Ureter (tissue), 1 donor: ENCODE measurements around the gene ASAP2. TPM values are rescaled to one million over a fixed set of nuclear protein-coding genes. Genes with fewer than 3 reads are reported as not detected.
"Not testable (repeated sequence)": the region's sequence is repeated elsewhere in the genome, so short reads cannot be mapped to it uniquely, and the experiment has no call there.

Experiments used
- DNase-seq: peaks from one replicate; pipeline ENCODE4 v3.0.0-alpha.2; 2020; ENCODE audit warnings: low spot score
- total RNA-seq: library from RNA; stranded (reverse); gene quantifications from one replicate; pipeline ENCODE4 v1.2.4, GENCODE V29; 2023
- donor health status: DM: yes; HTN: yes; CAD: no.

ASAP2 gene
- total RNA-seq, 1 donor from 2014 or later = 42.1 TPM

DNA sequence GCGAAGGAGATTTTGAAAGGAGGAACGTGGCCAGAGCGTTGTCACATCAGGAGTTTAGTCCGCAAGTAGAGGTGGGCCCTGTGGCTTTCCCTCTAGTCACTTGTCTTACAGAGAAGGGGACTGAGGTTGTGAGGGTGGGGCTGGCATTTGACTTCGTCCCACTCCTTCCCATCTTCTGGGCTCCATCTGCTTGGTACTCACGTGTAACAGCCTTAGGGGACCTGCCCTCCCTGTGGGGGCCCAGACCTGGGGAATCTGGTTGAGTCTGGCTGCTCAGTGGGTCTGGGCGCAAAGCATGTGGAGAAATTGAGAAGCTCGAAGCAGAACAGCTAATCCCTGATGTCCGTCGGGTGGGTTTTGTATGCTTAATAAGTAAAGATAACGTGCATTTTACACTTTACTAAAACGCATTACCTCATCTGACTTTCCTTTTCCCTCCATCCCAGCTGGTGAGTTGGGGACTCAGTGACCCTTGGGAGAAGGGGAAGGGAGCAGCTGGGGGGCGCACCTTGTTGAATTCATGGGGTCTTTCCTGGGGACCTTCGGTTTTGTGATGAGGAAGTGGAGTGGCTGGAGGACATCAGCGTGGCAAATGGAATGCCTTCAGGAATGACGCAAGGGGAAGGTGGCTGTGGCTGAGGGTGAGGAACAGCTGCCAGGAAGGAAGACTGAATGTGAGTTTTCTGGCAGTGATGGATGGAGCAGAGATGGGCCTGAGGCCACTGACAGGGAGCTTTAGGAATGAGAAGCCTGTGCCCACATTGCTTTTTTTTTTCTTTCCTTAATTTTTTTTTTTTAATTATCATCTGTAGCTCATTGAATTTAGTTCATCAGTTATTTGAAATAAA, 44.8 kb downstream of the ASAP2 start:
- DNase-seq = no peak

GRCh38 chr2:9252002-9252357, 45.4 kb downstream of the ASAP2 start:
- no peak for DNase-seq

DNA sequence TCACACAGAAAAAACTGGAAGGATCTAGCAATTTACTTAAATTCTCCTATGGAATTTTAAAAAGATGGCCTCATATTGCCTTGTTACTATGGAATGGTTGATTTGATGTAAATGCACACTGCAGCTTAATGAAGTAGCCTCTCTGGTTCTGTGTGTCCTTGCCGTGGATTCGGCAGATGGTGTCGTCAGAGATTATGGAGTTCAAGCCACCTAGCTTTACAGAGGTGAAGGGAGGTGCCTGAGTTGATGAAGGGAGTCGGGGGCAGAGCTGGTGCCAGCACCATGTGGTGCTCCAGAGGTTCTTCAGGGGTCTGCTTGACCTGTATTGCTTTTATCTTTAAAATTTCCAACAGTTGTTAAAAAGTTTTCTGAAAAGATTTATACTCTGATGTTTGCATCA, 48.8 kb downstream of the ASAP2 start:
- DNase-seq = no peak

DNA sequence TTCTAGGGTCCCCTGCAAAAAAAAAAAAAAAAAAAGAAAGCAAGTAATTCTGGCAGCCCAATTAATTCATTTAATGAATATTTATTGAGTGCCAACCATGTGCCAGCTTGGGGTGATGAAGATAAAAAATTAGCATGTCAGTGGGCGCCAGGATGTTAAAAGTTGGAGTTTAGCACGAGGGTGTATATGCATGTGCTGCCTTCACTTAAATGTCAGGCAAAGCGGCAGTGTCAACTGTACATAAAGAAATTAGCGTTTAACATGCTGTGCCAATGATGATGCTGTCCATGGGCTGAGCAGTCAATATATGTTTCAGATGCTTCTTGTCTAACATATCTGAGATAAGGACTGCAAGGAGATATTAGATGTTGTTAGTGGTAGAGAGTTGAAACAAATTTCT, 49.5 kb downstream of the ASAP2 start:
- DNase-seq = no peak

GRCh38 chr2:9256570-9257043, 50.0 kb downstream of the ASAP2 start:
- no peak for DNase-seq

DNA sequence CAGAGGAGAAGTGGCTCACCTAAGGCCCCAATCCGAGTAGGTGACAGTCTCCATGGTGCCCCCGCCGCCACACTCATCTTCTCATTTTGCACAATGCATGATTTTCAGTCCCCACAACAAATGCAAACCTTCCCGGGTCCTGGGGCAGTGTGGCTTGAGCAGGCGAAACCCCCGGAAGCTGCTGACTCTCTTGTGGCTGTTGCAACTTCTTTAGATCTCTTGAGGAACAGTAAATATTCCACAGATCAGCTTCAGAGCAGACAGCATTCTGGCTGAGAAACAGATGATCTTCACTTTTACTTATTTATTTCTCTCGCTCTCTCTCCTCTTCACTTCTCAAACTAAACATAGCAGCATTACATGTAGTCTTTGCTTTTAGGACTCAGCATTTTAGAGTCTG, 51.9 kb downstream of the ASAP2 start:
- DNase-seq = no peak

- DNase-seq = peak; percentile 56
These were observed 52.4 kb downstream of the ASAP2 start for GRCh38 chr2:9258953-9259399.

GRCh38 chr2:9260464-9260918, 53.9 kb downstream of the ASAP2 start:
- no peak for DNase-seq

DNA sequence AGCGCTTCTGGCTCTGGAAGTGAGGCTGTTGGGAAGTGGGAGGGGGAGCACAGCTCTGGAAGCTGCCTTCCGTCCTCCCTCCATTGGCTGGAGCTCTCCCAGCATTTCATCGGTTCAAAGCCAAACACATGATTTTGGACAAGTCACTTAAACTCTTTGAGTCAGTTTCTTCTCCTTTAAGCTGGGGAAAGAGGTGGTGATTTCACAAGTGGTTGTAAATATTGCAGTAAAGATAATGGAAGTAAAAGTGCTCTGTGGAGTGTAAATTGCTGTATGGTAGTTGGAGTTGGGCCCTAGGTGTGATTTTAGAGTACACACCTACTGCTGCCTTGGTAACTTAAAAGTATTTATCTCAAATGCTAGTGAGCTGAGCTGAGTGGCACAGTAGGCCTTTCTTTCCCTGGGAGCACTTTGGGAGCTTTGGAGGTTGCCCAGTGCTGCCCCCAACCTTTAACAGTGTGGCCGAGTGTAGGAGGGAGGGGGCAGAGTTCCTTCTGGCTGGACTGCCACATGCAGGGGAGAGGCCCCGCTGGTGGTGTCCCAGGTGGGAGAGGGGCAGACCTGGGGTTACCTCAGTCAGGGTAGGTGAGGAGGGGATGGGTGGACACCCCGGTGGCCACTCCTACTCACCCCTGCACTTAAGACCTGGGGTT, 54.7 kb downstream of the ASAP2 start:
- no peak for DNase-seq

DNA sequence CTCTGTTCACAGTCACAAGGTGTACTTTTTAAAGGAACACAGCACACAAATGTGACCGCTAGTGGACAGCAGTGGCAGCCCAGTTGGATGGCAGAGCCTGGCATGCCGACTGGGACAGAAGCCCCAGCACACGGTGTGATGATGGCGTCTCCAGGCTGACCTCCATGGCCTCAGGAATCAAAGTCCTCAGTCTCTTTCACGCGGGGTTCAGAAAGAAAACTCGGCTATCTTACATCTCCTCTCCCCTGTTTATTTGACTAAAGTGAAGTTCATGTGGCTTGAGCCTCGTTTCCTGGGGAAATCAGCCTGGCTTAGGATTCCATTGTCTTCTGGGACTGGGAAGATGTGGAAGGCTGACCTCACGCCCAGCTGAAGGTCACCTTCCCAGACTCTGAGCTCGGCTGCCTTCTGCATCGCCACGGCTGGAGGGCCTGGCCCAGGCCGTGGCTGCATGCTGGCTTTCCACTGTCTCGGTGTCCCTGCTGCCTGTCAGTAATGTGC, 56.1 kb downstream of the ASAP2 start:
- DNase-seq = no peak

GRCh38 chr2:9263428-9263827, 56.8 kb downstream of the ASAP2 start:
- no peak for DNase-seq

DNA sequence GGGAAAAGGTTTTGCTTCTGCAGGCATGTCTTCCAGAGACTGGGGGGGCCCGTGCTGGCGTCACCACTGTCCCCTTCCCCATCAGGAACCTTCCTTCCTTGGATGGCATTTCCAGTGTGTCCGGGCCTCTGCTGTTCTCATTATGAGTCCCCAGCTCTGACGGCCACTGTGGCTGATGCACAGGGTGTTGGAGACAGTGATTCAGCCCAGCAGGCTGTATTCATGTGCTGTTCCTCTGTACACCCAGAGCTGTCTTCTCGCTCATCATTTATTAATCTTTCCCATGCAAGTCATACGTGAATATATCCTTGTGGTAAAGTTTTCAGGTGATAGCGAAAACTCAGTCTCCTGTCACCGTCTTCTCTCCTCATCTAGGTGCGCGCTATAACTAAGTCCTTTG, 57.7 kb downstream of the ASAP2 start:
- DNase-seq = no peak

- no peak for DNase-seq
These were observed 60.1 kb downstream of the ASAP2 start for GRCh38 chr2:9266711-9267110.

DNA sequence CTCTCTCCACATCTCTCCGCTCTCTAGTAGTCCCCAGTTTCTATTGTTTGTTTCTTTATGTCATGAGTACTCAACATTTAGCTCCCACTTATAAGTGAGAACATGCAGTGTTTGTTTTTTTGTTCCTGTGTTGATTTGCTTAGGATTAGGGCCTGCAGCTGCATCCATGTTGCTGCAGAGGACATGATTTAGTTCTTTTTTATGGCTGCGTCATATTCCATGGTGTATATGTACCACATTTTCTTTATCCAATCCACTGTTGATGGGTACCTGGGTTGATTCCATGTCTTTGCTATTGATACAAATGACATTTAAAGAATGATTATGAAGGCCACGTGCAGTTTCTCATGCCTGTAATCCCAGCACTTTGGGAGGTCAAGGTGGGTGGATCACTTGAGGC, 60.7 kb downstream of the ASAP2 start:
- not testable (repeated sequence) for DNase-seq

DNA sequence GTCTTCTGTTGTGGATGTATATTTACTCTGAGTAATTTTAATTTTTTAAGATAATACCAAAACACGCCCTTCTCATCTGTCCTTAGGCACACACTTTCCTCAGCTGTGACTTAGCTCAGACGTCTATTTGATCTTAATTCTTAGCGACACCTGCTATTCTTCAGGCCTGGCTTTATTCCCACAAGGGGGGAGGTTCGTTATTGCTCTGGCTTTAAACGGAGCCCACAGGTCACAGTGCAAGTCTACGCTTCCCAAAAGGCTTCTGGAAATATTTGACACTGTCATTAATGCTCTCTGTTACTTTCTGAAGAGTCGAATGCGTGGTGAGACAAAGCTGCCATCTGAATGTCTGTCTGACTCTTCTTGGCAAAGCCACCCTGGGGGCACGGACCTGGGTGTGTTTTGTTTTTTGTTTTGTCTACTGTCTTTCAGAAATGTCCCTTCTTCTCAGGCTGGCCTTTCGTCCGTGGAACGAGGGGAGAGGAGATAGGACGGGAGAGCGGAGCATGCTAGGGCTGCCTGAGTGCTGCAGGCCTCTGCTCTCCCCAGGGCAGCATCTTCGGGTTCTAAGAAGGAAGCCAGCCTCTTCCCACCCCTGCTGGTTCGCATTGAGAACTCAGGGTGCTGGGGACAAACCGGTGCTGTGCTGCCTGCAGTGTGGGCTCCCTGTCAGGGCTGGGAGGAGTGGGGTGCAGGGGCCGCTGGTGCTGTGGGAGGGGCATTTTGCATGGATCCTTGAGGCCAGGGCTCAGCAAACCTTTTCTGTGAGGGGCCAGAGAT, 61.9 kb downstream of the ASAP2 start:
- no peak for DNase-seq

- DNase-seq = no peak
These were observed 62.7 kb downstream of the ASAP2 start for GRCh38 chr2:9269295-9269694.

DNA sequence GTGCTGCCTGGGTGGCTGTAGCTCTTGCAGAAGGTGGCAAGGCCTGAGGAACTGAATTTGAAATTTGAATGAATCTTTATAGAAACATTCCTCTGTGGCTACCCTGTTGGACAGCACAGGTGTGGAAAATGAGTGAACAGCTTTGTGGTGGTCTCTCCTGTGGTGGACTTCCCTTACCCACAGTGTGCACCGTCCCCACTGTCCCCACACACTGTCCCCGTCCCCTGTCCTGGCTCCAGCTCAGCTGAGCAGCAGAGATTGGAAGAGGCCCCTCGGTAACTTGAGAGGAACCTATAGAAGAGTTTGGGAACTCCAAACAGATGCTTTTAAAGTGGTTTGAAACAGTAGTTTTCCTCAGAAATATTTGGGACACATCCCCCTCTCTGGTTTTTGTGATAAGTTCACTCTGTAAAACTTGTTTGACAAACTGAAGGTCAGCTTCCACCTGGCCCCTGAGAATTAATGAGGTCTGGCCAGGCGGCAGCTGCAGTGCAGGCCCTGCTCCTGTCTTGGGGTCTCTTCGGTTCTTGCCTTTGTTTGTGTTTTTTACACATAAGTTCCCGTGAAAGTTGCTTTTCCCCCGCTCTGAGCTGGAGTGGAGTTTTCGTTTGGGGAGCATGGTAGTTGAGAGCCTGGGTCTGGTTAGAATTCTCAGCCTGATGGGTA, 63.2 kb downstream of the ASAP2 start:
- no peak for DNase-seq

- DNase-seq = no peak
These were observed 64.5 kb downstream of the ASAP2 start for GRCh38 chr2:9271091-9271490.

DNA sequence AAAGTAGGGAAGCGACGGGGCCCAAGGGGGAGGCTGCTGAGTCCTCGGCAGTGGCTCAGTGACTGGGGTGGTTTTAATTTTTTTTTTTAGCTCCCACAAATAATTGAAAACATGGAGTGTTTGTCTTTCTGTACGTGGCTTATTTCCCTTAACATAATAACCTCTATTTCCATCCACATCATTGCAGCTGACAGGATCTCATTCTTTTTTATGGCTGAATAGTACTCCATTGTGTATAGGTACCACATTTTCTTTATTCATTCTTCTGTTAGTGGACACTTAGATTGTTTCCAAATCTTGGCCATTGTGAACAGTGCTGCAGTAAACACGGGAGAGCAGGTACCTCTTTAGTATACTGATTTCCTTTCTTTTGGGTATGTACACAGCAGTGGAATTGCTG, 65.1 kb downstream of the ASAP2 start:
- no peak for DNase-seq

DNA sequence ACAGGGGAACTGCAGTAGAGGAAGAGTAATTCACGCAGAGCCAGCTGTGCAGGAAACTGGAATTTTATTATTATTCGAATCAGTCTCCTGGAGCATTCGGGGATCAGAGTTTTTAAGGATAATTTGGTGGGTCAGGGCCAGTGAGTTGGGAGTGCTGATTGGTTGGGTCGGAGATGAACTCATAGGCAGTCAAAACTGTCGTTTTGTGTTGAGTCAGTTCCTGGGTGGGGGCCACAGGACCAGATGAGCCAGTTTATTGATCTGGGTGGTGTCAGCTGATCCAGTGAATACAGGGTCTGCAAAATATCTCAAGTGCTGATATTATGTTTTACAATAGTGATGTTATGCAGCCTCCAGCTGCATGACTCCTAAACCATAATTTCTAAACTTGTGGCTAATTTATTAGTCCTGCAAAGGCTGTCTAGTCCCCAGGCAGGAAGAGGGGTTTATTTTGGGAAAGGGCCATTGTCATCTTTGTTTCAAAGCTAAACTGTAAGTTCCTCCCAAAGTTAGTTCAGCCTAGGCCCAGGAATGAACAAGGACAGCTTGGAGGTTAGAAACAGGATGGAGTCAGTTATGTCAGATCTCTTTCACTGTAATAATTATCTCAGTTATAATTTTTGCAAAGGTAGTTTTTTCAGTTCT, 67.0 kb downstream of the ASAP2 start:
- no peak for DNase-seq

DNA sequence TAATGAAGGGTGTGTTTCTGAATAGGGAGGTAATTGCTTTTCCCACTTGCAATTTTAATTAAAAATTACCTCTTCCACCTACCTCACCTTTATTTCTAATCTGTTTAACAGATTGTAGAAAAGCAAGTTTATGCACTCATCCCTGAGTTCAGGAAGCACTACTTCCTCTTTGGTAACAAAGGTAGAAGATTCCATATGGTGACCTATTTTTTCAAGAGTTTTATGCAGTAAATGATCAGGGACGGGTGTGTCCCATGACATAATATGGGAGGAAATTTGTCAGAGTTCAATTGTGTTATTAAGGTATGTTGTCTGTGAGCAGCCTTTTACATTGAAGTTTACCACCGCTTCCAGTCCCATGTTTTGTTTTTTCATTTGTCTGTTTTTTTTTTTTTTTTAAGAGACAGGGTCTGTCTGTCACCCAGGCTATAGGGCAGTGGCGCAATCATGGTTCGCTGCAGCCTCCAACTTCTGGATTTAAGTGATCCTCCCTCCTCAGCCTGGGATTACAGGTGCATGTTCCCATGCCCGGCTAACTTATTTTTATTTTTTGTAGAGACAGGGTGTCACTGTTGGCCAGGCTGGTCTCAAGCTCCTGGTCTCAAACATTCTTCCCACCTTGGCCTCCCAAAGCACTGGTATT, 68.2 kb downstream of the ASAP2 start:
- no peak for DNase-seq
